HepG2 (cell line): ENCODE measurements around the gene RHBDL1. TPM values are rescaled to one million over a fixed set of nuclear protein-coding genes. Genes with fewer than 3 reads are reported as not detected.

ENCODE experiments used
- FOXP4 ChIP-seq: sonication (generic); formaldehyde crosslinking; IDR thresholded peaks from 2 replicates; pipeline ENCODE4 v1.4.0; 2020; ENCODE audit warnings: missing genetic modification reagents
- LCORL ChIP-seq, 2 experiments: fragments of 450-650 bp in 1 of 2; sonication (generic) in 1 of 2; formaldehyde crosslinking in 1 of 2; IDR thresholded peaks; 2 replicates each; pipeline versions ENCODE4 v1.5.0 to v1.6.1; 2017 to 2020; ENCODE audit warnings: antibody characterized with exemption in 1 of 2, missing genetic modification reagents in 1 of 2
- MBNL3 ChIP-seq: fragments of 250-450 bp; sonication (Bioruptor Pico); conservative IDR thresholded peaks from 2 replicates; pipeline ENCODE4 v1.8.0; 2022; ENCODE audit warnings: mild to moderate bottlenecking, inconsistent platforms
- MTERF4 ChIP-seq: sonication (generic); formaldehyde crosslinking; IDR thresholded peaks from 2 replicates; pipeline ENCODE4 v1.8.0; 2023; ENCODE audit warnings: mild to moderate bottlenecking, missing genetic modification reagents
- MTF1 ChIP-seq: sonication (generic); formaldehyde crosslinking; IDR thresholded peaks from 2 replicates; pipeline ENCODE4 v1.5.0; 2020; ENCODE audit warnings: missing genetic modification reagents
- NR2F1 ChIP-seq, 2 experiments: fragments of 450-650 bp in 1 of 2; formaldehyde crosslinking in 1 of 2; IDR thresholded peaks; 2 replicates each; pipeline versions ENCODE4 v1.5.0 to v1.6.1; 2016 to 2020; ENCODE audit warnings: mild to moderate bottlenecking in 1 of 2, missing compliant biosample characterization in 1 of 2, missing genetic modification reagents in 1 of 2, moderate library complexity in 1 of 2
- RFX3 ChIP-seq: IDR thresholded peaks from 2 replicates; pipeline ENCODE4 v1.6.1; 2016; ENCODE audit warnings: missing biosample characterization, missing genetic modification reagents
- ZMYM3 ChIP-seq: sonication (generic); formaldehyde crosslinking; IDR thresholded peaks from 2 replicates; pipeline ENCODE4 v1.5.1; 2020; ENCODE audit warnings: mild to moderate bottlenecking, missing genetic modification reagents
- ZNF264 ChIP-seq: sonication (generic); formaldehyde crosslinking; IDR thresholded peaks from 2 replicates; pipeline ENCODE4 v1.4.0; 2020; ENCODE audit warnings: missing genetic modification reagents
- ZNF318 ChIP-seq: sonication (generic); formaldehyde crosslinking; IDR thresholded peaks from 2 replicates; pipeline ENCODE4 v1.4.0; 2020; ENCODE audit warnings: mild to moderate bottlenecking, missing genetic modification reagents
- ZNF530 ChIP-seq: sonication (generic); formaldehyde crosslinking; IDR thresholded peaks from 2 replicates; pipeline ENCODE4 v1.5.0; 2020; ENCODE audit warnings: low read depth, mild to moderate bottlenecking, missing genetic modification reagents
- ZNF691 ChIP-seq: sonication (generic); formaldehyde crosslinking; IDR thresholded peaks from 2 replicates; pipeline ENCODE4 v1.4.0; 2020; ENCODE audit warnings: missing genetic modification reagents, low read depth, mild to moderate bottlenecking, borderline replicate concordance
- ZNF784 ChIP-seq: sonication (generic); formaldehyde crosslinking; IDR thresholded peaks from 2 replicates; pipeline ENCODE4 v1.5.1; 2020; ENCODE audit warnings: missing genetic modification reagents, mild to moderate bottlenecking, borderline replicate concordance
- polyA plus RNA-seq, 8 experiments: library from polyadenylated mRNA; depleted of rRNA in 3 of 8; stranded (reverse) in 7 of 8; unstranded in 1 of 8; fragments of >200 nt; fragmentation: Illumina TruSeq in 4 of 8; extraction: Trizol in 4 of 8; gene quantifications; 2 replicates each; pipeline versions ENCODE4 v1.2.1 to v1.2.3, GENCODE V29; 2011 to 2016; ENCODE audit warnings: low read depth in 4 of 8, missing spikeins in 1 of 8, mixed read lengths in 1 of 8; ENCODE audit not compliant: insufficient read depth in 1 of 8
- total RNA-seq, 5 experiments: library from RNA; depleted of rRNA; stranded (reverse); fragments of >200 nt; fragmentation: Illumina TruSeq; extraction: Trizol; gene quantifications; 2 replicates each; pipeline ENCODE4 v1.2.3, GENCODE V29; 2016; ENCODE audit warnings: low read depth in 1 of 5

Gene RHBDL1
- total and polyA plus RNA-seq, 2 of the 13 experiments (the other 11 are each of a cell fraction or from before 2014, with no cell fraction given), result 1.8 to 3.8 TPM

- TF ChIP-seq ZNF530 (CRISPR knock-in tag) (peak; percentile 65; the same call in 1 of the 2 replicates), ZNF264 (CRISPR knock-in tag) (no peak), LCORL (IDR thresholded peaks at IDR 0.05) (no peak), LCORL (CRISPR knock-in tag; IDR thresholded peaks at IDR 0.05) (no peak), MTERF4 (CRISPR knock-in tag) (no peak), ZNF784 (CRISPR knock-in tag) (no peak; the same call in 1 of the 2 replicates), NR2F1 (CRISPR knock-in tag; IDR thresholded peaks at IDR 0.05) (no peak), MTF1 (no peak), MBNL3 (no peak), ZMYM3 (CRISPR knock-in tag) (no peak), FOXP4 (CRISPR knock-in tag) (no peak), RFX3 (CRISPR knock-in tag) (no peak), ZNF691 (CRISPR knock-in tag) (0 out of 2 replicates have a peak, but pooled peaks have one; percentile 48), ZNF318 (CRISPR knock-in tag) (no peak)
Observed at GRCh38 chr16:635573-636205, 39.8 kb upstream of the RHBDL1 start (continued).
